ENCODE results near the gene BOD1.

DNA sequence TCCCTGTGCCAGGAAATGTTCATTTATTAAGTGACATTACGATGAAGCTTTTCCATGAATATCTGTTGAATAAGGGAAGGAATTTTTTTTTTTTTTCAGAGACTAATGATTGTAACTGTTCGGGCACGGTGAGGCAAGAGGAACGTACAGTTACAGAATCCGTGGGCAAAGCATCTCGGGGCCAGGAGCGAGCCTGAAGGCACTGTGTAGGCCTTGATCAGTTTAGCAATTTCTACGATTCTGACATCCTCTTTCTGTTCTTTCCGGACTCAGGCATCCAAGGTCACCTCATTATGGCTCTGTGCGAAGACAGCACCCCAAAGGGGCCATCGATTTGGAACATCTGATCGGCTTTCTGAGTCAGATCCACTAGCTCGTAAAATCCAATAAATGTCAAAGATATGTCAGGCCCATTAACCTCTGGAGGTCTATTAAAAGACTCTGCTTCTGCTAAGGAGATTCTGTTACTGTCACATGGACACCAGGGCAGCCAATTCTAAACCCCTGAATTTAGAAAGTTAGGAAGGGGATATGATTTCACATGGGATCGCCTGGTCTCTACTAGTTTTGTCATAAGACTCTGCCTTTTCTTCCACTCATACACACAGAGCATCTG lies 41.4 kb upstream of the BOD1 start:
- no peak for TF ChIP-seq POLR2H (tag; IDR thresholded peaks at IDR 0.05; ENCODE audit: low read depth)
- no peak for TF ChIP-seq POLR2A (conservative IDR thresholded peaks at IDR 0.05)

Data from K562 (cell line).